HG03135 (cell line): ENCODE results near the gene PSAPL1.

Experiments used
- ATAC-seq: cut with Tn5 transposase; IDR thresholded peaks from one replicate; pipeline ENCODE4 v1.9.1; 2021; ENCODE audit warnings: mild to moderate bottlenecking, moderate library complexity; ENCODE audit not compliant: unreplicated experiment

The PSAPL1 gene

DNA sequence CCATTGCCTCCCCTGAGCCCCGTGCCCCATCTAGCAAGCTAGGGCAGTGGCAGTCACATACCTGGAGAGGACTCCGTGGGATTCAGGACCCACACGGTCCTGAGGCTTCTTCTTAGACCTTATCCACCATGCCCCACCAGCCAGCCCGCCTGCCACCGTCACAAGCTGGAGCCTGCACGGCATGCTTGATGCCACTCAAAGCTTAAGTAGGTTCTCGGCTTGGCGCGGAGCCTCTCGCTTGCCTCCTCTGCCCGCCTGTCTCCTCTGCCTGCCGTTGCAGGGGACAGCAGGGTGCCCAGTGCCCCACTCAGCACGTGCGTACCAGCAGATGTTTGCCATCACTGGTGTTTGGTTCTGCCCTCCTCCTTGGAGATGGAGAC, 14.1 kb downstream of the PSAPL1 start:
- ATAC-seq, result no peak

DNA sequence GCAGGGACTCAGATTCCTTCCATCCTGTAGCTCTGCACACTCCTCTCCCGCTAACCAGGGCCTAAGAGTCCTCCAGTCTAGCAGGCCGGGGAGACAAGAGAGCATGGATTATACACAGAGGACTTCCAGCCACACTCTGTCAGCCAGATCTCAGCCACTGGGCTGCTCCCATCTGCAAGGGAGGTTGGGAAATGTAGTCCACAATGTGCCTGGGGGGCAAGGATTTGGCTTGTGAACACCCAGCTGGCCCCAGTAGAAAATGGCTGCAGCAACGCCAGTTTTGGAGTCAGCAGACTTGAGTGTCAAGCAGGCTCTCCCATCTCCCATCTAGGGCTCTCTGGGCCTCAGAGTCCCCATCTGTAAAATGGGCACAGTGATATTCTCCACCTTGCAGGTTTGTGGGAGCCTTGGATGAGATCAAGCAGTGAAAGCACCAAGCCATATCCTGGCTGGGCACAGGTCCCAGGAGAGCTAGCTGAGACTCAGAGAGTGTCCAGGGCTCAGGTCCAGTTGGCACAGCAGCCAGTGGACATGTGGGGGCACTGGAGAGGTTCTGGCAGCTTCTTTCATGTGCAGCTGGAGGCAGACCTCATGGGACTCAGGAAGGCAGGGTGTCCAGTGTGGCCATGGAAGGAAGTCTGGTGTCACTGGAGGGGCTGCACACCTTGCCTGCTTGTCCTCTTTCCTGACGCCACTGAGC, 14.6 kb downstream of the PSAPL1 start:
- ATAC-seq, result no peak

DNA sequence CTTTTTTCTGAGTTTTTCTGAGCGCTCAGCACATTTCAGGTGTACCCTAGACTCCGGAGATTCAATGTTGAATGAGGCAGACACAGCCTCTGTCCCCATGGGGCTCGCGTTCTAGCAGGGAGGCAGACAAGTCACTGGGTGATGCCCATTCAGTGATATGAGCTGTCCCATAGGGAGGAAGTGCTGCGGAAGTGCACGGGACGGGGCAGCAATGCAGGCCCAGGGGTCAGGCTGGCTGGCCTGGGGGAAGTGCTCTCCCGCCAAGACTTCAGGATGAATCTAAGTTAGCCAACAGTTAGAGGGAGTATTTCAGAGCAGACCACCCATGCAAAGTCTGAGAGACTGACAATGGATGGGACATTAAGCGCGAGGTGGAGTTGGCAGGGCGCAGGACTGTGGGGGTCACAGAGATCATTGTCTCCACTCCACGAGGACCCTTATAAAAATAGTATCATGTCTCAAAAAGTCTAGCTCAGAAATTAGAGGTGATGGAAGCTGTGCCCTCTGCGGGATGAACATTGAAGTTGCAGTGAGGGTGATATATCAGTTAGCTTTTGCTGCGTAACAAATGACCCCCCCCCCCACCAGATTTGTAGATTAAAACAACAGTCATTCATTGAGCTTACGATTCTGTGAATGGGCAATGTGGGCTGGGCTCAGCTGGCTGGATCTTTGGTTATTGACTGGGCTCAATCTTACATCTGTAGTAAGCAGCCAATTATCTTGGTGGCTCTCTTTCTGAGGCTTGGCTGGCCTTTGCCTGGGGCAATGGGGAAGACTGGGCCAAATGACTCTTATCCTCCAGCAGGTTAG, 16.4 kb downstream of the PSAPL1 start:
- ATAC-seq, result no peak

DNA sequence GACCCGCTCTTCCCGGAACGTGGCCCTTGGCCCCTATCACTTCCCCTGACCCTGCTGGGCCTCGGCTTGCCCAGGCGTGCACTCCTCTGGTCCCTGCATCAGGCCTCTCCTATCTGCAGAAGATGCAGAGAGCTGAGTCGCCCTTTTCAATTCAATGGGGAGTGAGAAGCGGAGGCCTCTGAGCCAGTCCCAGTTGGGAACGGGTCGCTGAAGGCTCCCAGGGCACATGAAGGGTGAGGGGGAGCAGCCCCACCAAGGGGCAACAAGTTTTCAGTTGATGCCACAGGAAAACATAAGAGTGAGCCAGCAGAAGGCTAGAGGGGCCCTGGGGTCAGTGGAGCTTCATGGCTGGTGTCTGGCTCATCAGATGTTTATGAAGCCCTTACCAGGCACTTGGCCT, 17.1 kb downstream of the PSAPL1 start:
- ATAC-seq, result no peak

DNA sequence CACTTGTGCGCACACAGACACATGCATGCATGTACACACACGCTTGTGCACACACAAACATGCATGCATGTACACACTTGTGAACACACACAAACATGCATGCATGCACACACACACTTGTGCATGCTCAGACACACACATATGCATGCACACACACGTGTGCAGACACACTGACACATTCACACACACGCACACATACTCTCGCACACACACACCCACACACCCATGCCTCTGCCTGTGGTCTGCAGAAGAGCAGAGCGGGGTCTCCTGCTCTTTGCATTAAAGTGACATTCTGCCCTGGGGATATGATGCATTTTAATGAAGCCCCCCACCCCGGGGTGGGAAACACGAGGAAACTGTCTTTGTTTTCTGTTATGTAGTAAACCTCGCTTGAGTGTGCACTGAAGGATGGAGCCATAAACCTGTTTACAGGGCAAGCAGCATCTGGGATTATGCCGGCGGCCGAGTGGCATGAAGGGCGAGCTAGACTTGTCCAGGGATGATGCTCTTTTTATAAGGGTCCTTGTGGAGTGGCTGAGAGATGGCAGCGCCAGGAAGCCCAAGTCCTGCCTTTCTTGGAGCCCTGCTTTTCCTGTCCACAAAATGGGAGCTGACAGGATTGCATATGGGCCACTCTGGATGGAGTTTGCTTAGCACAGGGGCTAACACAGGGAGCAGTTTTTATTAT, 17.8 kb downstream of the PSAPL1 start:
- ATAC-seq, result no peak

DNA sequence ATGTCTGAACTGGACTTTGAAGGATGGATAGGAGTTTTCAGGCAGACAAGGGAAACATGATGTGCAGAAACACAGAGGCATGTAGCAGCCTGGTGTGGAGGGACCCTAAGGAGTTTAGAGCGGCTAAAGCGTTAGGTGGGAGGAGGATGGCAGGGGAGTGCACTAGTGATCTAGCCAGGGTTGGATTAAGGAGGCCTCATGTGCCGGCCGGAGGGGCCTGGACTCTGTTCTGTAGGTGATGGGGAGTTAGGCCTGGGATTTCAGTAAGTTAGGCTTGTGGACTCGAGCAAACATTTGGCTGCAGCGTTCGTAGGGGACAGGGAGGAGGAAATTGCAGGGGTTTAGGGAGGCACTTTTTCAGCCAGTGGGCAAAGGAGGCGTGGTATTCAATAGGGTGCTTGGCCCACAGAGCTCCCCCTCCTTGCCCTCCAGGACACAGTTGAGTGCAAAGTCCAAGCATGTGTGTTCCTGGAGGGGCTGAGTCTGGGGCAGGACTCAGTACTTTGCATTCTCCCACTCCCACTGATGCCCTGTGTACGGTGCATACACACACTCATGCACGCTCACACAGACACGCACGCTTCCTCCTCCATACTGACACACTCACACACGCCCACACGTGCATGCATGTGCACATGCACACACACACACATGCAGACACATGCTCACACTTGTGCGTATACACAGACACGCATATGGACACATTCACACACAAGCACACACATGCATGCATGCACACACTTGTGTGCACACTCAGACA, 18.6 kb downstream of the PSAPL1 start:
- no peak for ATAC-seq

DNA sequence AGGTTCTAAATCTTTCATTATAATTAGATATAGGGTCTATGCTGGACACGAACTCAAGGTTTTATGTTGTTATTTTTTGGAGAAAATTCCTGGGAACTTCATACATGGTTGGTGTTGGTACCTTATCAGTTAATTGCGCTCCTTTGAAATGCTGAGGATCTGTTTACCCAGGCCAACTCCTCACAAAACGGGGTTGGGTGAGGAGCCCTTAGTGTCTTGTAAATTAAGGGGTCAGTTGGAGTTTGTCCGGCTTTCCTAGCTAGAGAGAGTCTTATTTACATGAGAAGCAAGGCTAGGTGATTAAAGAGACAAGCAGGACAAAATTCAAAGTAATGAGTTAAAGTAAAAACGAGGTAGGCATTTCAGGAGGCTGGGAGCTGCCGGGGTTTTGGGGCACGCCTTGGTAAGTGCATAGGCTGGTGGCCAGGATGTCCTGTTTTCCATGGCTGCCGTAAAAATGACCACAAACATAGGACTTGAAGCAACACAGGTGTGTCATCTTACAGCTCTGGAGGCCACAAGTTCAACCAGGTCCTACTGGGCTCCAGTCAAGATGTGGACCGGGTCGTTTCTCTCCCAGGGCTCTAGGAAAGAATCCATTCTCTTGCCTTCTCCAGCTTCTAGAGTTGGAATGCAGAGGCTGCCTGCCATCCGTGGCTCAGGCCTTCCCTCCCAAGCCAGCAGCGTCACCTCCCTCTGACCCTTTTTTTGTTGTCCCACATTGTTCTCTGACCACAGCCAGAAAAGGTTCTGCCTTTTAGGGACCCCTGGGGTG, 19.8 kb downstream of the PSAPL1 start:
- no peak for ATAC-seq

DNA sequence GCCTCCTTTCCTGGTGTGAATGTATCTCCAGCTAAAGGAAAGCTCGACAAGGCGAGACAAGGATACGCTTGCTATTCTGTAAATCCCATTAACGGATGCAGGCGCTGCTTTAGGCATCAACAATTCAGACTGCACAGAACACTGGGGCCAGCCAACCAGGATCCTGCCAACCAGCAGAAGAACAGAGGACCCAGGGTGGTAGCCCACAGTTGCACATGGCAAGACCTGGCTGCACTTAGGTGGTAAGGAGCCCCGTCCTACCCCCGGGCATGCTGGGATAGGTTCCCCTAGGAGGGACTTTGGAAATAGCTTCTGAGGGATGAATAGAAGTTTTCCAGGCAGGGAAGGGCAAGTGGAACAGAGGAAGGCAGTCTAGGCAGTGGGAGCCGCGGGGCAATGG, 20.7 kb downstream of the PSAPL1 start:
- no peak for ATAC-seq

DNA sequence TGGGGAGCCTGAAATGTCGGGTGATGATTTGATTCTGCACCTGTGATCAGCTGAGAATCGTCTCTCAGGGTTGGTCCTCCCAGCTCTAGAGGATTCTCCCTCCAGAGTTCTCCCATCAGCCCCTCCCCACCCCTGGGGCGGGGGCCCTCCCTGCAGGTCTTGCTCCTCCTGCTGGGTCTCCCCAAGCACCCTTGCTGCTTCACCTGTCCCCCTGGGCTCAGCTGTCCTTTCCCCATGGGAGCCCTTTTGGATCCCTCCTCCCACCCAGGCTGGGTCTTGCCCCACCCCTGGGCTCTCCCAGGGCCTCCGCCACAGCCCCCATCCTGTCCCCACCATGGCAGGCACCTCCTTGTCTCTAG, 22.2 kb downstream of the PSAPL1 start:
- no peak for ATAC-seq

DNA sequence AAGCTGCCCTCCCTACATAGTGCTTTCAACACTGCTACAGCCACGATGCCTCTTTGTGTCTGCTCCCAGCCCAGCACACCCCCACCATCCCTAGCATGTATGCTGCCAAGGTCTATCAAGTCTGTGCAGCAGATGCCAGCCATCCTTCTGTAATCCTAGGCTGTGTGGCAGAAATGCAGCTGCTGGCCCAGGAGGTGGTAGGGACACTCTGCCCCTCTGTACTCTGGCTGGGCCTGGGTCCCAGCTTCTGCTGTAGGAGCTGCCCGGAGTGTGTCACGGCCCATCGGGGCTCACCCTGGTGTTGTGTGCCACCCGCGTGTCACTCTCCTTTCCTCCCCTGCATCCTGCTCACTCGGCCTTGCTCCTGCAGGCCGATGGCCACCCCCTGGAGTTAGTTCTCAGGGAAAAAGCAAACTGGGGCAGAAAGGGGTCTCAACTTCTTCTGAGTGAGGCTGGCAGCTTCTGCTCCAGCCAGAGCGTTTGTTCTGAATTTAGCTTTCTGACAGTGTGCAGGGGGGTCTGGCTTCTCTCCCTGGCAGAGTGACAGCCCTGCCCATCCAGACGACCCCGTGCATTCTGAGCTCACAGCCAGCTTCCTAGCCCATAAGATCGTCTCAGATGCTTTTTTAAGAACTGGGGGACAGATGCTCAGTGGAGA, 22.7 kb downstream of the PSAPL1 start:
- no peak for ATAC-seq

DNA sequence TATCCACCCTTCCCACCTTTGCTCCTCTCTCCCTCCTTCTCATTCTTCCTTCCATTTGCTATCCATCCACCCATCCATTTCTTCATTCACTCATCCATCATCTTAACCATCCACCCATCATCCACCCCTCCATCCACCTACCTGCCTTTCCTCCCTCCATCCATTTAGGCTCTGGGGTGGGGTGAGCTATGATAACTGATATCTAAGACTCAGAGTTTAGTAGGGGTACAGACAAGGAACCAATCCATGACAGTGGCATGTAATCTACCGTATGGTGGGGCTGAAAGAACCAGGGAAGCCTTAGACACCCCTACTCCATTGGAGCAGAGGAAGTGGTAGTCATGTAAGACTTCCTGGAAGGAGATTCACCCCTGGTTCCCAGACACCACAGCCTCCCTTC, 23.2 kb downstream of the PSAPL1 start:
- ATAC-seq, result no peak

DNA sequence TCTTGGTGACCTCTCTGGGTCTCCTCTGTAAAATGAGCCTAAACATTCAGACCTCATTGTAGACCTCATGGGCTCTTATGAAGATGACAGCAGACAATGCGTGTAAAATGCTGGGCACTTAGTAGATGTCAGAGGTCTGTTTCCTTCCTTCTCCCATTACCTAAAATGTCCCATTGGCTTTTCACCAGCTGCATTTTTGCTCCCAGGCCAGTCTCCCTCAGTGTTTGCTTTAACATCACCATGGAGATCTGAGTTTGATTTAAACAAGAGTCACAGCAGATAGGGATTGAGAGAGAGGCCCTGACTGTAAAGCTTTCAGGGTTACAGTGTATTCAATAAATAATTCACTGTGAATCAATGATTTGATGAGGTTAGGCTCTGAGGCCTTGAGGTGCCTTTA, 24.3 kb downstream of the PSAPL1 start:
- ATAC-seq, result no peak

DNA sequence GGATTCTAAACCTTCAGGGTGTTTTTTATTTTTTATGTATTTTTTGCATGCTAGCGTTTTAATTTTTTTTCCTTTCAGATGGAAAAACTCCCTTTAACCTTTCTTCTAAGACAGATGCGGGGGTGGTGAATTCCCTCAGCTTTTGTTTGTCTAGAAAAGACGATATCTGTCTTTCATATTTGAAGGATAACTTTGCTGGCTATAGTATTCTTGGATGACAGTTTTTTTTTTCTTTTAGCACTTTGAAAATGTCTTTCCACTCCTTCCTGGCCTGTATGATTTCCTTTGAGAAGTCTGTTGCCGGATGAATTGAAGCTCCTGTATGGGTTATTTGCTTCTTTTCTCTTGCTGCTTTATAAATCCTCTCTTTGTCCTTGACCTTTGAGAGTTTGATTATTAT, 26.6 kb downstream of the PSAPL1 start:
- no peak for ATAC-seq

DNA sequence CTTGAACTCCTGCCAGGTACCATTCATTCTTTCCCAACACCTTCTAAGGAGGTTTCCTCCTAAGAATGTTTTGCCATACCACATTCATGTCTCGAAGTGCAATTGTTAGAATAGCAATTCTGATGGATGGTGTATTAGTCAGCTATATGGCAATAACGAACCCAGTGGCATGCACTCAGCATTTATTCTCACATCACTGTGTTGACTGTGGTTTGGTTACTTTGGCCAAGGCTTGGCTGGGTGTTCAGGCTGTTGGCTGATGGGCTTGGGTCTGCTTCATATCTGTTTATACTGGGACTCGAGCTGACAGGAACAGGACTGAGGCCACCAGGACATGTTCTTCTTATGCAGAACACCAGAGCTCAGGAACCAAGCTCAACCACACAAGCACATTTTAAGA, 31.7 kb downstream of the PSAPL1 start:
- ATAC-seq, result no peak

DNA sequence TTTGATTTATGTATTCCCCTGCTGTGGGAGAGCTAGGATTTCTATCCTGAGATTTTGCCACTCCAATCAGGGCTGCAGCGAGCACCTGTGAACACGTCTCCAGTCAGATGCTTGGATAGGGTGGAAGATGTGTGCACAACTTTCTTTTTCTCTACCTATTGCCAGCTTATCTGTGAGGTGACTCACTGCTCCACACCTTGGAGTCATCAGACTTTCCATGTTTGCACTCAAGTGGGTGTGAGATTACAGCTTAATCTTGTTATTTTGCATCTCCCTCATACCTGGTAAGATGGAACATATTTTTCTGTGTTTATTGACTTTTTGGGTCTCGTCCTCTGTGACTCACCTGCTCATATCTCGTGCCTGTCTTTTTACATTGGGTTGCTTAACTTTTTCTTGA, 32.2 kb downstream of the PSAPL1 start:
- ATAC-seq, result no peak

DNA sequence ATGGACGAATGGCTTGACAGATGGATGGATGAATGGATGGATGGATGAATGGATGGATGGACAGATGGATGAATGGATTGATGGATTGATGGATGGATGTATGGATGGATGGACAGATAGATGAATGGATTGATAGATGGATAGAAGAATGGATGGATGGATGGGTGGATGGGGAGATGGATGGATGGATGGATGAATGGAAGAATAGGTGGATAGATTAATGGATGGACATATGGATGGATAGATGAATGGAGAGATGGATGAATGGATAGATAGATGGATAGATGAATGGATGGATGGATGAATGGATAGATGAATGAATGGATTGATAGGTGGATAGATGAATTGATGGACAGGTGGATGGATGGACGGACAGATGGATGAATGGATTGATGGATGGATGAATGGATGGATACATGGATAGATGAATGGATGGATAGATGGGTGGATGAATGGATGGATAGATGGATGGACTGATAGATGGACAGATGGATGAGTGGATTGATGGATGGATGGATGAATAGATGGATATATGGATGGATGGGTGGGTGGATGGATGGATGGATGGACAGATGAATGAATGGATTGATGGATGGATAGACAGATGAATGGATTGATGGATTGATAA, 33.9 kb downstream of the PSAPL1 start:
- ATAC-seq, result no peak

DNA sequence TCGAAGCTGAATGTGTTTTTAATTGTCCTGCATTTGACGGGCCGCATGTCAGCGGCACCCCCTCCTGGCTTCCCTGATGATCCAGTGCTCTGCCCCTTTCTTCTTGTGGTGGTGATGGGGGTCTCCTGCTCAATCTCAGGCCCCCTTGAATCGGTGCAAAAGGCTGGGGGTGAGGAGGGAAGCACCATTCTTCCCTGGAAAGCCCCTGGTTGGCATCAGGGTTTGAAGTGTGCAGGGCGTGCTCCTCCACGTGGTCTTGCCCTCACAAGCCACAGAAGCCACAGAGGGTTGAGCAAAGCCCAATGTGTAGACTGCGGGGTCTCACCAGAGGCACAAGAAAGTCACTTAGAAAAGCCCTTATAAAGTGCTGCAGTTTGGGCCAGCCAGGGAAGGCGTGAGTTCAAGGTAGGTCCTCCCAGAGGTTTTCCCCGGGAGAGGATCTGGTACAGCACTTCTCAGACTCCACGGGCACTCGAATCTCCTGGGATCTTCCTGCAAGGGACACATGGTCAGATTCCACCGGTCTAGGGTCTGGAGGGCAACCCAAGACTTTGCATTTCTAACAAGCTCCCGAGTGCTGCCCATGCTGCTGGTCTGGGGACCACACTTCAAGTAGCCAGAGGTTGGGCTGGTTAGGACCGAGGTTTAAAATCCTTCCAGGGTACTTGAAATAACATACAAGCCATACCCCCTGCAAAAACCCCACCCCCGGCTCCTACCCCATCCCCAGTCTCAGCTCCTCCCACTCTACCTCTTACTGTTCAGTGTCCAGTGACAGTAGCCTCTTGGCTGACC, 35.1 kb downstream of the PSAPL1 start:
- ATAC-seq, result no peak

DNA sequence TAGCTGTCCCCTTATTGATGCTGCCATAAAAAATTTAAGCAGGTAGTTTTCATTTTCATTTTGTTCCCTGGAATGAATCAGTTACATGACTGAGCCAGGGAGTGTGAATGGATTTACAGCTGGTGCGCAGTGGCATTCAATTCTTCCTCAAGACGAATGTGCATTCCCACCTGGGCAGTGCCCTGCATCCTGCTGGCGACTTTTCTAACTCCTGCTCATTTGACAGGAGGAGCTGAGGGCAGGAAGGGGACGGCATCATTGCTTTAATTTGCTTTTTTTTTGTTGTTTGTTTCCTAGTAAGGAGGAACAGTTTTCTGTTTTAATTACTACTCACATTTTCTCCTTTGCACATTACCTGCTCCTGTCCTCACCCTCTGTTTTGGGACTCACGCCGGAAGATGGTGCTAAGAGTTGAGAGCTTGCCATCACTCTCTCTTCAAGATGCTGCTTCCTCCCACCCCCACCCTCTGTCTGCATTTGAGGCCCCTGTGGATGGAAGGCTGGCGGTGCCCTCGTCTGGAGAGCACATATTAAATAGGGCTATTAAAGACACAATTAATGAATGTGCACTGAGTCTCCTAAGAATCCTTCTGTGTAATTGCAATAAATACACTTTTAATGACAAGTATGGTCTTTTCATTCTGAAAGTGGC, 35.8 kb downstream of the PSAPL1 start:
- ATAC-seq, result no peak

DNA sequence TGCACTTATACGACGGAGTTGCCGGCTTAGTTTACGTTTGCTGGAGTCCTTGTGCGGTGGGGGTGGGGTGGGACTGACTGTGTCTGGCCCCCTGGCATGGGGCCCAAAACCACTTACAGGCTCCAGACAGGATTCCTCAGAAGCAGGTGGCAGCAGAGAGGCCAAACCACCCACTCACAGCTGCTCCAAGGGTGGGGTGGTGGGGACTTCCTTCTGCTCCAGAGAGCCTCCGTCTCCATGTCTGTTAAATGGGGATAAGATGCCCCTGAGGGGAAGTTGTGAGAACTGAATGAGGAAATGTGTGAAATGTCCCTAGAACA, 36.7 kb downstream of the PSAPL1 start:
- no peak for ATAC-seq
